ENCODE data around the gene PDE6B. TPM values are rescaled to one million over a fixed set of nuclear protein-coding genes. Genes with fewer than 3 reads are reported as not detected.
"Not testable (repeated sequence)": the region's sequence is repeated elsewhere in the genome, so short reads cannot be mapped to it uniquely, and the experiment has no call there.

Gene PDE6B
- 2.1 TPM for total RNA-seq
- long read RNA-seq, partial matches to known transcripts: 4 of 8 reads
- long read RNA-seq, other reads (novel, unspliced or antisense): 3 of 8 reads

- intact Hi-C loops (cut with micrococcal nuclease): no loop called here
- no peak for DNase-seq
- no peak for ATAC-seq
Measured at GRCh38 chr4:624705-625590, at the start of gene PDE6B. TSS of gene PDE6B (plus strand) at chr4:625573. CDS start at chr4:625627, 54 bp downstream.

DNA sequence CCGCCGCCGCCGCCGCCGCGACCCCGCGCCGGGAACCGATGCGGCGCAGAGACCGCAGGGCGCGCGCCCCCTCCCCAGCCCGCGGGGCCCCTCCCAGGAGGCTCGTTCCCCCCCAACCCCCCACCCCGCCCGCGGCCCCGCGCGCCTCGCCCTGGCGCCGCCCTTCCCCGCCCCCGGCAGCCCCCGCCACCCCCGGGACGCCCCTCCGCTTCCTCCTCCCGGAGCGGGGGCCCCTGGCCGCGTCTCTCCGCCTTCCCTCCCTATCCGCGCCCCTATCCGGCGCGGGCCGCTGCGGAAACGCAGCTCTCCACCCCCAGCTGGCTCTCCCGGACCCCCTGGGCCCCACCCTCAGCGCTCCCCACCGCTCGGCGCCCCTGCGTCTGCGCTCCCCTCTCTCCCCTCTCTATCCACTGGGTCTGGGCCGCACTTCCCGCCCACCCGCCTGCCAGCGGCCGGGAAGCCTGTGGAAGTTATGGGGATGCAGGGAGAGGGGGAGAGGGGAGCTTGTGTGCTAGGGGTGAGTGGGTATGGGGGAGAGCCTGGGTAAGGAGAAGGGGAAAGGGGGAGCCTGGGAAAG lies 49.0 kb upstream of the PDE6B start, which contains the start of gene TMEM271:
TMEM271 (minus strand) TSS at position 51 of the 577 bp plus-strand sequence. CDS start 233 bp downstream, outside the sequence.
- intact Hi-C loops (cut with micrococcal nuclease): no loop called here
- no peak for ATAC-seq
- DNase-seq: no peak

- no peak for ATAC-seq
- intact Hi-C loops (cut with micrococcal nuclease): no loop called here
- no peak for DNase-seq
Measured at GRCh38 chr4:576991-577498, 48.3 kb upstream of the PDE6B start.

GRCh38 chr4:577499-578450 lies 47.6 kb upstream of the PDE6B start:
- ATAC-seq (no peak), DNase-seq (no peak)
- intact Hi-C loops (cut with micrococcal nuclease): no loop called here

- DNase-seq (no peak), ATAC-seq (no peak)
- intact Hi-C loops (cut with micrococcal nuclease): no loop called here
Measured at GRCh38 chr4:578451-579443, 46.6 kb upstream of the PDE6B start.

- intact Hi-C loops (cut with micrococcal nuclease): no loop called here
- ATAC-seq (no peak), DNase-seq (no peak)
Measured at GRCh38 chr4:579543-580175, 45.7 kb upstream of the PDE6B start.

GRCh38 chr4:581181-581580 lies 44.2 kb upstream of the PDE6B start:
- DNase-seq (no peak), ATAC-seq (no peak)
- intact Hi-C loops (cut with micrococcal nuclease): no loop called here

GRCh38 chr4:581753-582361 lies 43.5 kb upstream of the PDE6B start:
- no peak for ATAC-seq
- intact Hi-C loops (cut with micrococcal nuclease): no loop called here
- no peak for DNase-seq

- ATAC-seq: no peak
Measured at GRCh38 chr4:583820-584219, 41.6 kb upstream of the PDE6B start.

GRCh38 chr4:587671-588350 lies 37.6 kb upstream of the PDE6B start:
- intact Hi-C loops (cut with micrococcal nuclease): no loop called here
- ATAC-seq: no peak
- DNase-seq: no peak

More at GRCh38 chr4:583820-584219, 41.6 kb upstream of the PDE6B start:
- intact Hi-C loops (cut with micrococcal nuclease): no loop called here
- no peak for DNase-seq

GRCh38 chr4:588351-588849 lies 37.0 kb upstream of the PDE6B start:
- DNase-seq (no peak), ATAC-seq (no peak)
- intact Hi-C loops (cut with micrococcal nuclease): no loop called here

DNA sequence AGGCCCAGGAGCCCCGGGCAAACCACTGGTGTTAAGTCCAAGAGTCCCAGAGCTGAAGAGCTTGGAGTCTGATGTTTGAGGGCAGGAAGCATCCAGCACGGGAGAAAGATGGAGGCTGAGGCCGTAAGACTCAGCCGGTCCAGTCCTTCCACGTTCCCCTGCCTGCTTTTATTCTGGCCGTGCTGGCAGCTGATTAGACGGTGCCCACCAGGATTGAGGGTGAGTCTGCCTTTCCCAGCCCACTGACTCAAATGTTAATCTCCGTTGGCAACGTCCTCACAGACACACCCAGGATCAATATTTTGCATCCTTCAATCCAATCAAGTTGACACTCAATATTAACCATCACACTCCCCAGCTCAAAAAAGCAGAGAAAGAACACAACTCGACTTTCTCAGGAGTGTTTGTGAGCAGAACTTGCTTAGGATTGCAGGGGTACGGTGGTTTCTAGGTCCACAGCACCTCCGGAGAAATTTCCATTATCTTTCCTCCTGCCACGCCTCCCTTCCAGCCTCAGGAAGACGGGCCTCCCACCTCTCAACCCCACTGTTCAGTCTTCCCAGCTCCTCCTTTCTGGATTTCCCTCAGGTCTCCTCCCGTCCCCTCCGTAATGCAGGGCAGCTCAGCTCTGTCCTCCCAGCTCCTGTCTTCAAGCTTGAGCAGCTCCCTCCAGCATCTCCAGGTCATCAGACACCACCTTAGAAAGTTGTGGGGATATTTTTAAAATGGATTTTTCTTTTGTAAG lies 36.0 kb upstream of the PDE6B start:
- no peak for ATAC-seq
- intact Hi-C loops (cut with micrococcal nuclease): no loop called here

GRCh38 chr4:590313-590841 lies 35.0 kb upstream of the PDE6B start:
- intact Hi-C loops (cut with micrococcal nuclease): no loop called here
- ATAC-seq (no peak), DNase-seq (no peak)

More for the DNA sequence above, 36.0 kb upstream of the PDE6B start:
- DNase-seq: no peak

DNA sequence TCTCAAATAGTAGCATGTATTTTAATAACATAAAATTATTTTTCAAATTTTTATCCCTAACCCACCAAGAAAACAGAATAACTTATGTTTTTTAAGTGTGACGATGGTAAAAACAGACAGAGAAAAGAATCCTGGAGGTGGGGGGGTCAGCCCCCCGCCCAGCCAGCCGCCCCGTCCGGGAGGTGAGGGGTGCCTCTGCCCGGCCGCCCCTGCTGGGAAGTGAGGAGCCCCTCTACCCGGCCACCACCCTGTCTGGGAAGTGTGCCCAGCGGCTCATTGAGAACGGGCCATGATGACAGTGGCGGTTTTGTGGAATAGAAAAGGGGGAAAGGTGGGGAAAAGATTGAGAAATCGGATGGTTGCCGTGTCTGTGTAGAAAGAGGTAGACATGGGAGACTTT lies 33.2 kb upstream of the PDE6B start:
- intact Hi-C loops (cut with micrococcal nuclease); DNase-seq; ATAC-seq: not testable (repeated sequence)

- intact Hi-C loops (cut with micrococcal nuclease): no loop called here
- ATAC-seq: no peak
- DNase-seq: no peak
Measured at GRCh38 chr4:592825-593520, 32.4 kb upstream of the PDE6B start.
